B cell (primary cell): ENCODE measurements around the gene TRIP13. TPM values are rescaled to one million over a fixed set of nuclear protein-coding genes. Genes with fewer than 3 reads are reported as not detected.

Experiments
- ATAC-seq: fragments of 200-7000 bp; cut with Tn5 transposase; one replicate; pipeline ENCODE4 v1.10.0; 2021; ENCODE audit warnings: low read depth, mild to moderate bottlenecking, moderate number of reproducible peaks, moderate library complexity
- CTCF ChIA-PET: fragments of 350-600 bp; sonication (Branson Sonifier 250); formaldehyde crosslinking; loops from one replicate; lab custom pipeline; 2021; ENCODE audit warnings: antibody characterized with exemption, inconsistent platforms; lab: Charles Lee
- POLR2A ChIA-PET: fragments of 350-600 bp; sonication (Branson Sonifier 250); formaldehyde crosslinking; loops from one replicate; lab custom pipeline; 2021; ENCODE audit warnings: antibody characterized with exemption; lab: Charles Lee
- DNase-seq: peaks from one replicate; pipeline ENCODE4 v3.0.0; 2013
- H2AFZ ChIP-seq: 2 replicates; pipeline ENCODE4 v1.6.1; 2012; ENCODE audit warnings: mild to moderate bottlenecking, low read depth, low read length; ENCODE audit not compliant: insufficient read depth, poor library complexity, severe bottlenecking
- H3K27ac ChIP-seq, 2 donors: 1 replicate in 1 of 2; 2 replicates in 1 of 2; pipeline ENCODE4 v1.5.1; 2012 to 2013; ENCODE audit warnings: low read length in 2 of 2, mild to moderate bottlenecking in 2 of 2, moderate library complexity in 1 of 2
- H3K27me3 ChIP-seq, 4 experiments: fragments of 200-600 bp in 1 of 4; sonication (generic) in 1 of 4; replicated peaks in 1 of 4; 1 replicate in 2 of 4; 2 replicates in 2 of 4; pipeline versions ENCODE4 v1.6.1 to v1.7.0; 2013 to 2016; ENCODE audit warnings: low read length in 3 of 4, mild to moderate bottlenecking in 2 of 4, mixed read lengths in 1 of 4, moderate library complexity in 1 of 4; ENCODE audit not compliant: insufficient read depth in 4 of 4, control insufficient read depth in 3 of 4; ENCODE audit errors: control extremely low read depth in 1 of 4
- H3K36me3 ChIP-seq, 2 experiments: replicated peaks in 1 of 2; 1 replicate in 1 of 2; 2 replicates in 1 of 2; pipeline versions ENCODE4 v1.6.1 to v1.7.1; 2013; ENCODE audit warnings: low read length in 1 of 2; ENCODE audit not compliant: insufficient read depth in 2 of 2, control insufficient read depth in 1 of 2; ENCODE audit errors: control extremely low read depth in 1 of 2, extremely low read depth in 1 of 2
- H3K4me1 ChIP-seq, 2 donors: fragments of 200-600 bp in 1 of 2; sonication (generic) in 1 of 2; 1 replicate in 1 of 2; 2 replicates in 1 of 2; pipeline versions ENCODE4 v1.5.1 to v1.6.1; 2013 to 2017; ENCODE audit warnings: low read length in 2 of 2; ENCODE audit not compliant: control insufficient read depth in 2 of 2, insufficient read depth in 2 of 2
- H3K4me2 ChIP-seq: replicated peaks from 2 replicates; pipeline ENCODE3; 2012; ENCODE audit warnings: mild to moderate bottlenecking, low read depth, low read length; ENCODE audit not compliant: poor library complexity, severe bottlenecking
- H3K4me3 ChIP-seq, 5 experiments: fragments of 200-600 bp in 1 of 5; sonication (generic) in 1 of 5; 1 replicate in 3 of 5; 2 replicates in 2 of 5; pipeline versions ENCODE4 v1.5.1 to v1.7.0; 2011 to 2016; ENCODE audit warnings: low read length in 4 of 5, mild to moderate bottlenecking in 4 of 5, low read depth in 2 of 5, control low read depth in 1 of 5, moderate library complexity in 1 of 5; ENCODE audit not compliant: insufficient read depth in 1 of 5; ENCODE audit errors: control extremely low read depth in 1 of 5, extremely low read depth in 1 of 5
- H3K79me2 ChIP-seq: fragments of 200-600 bp; sonication (generic); one replicate; pipeline ENCODE4 v1.6.0; 2016; ENCODE audit warnings: low read length; ENCODE audit not compliant: control insufficient read depth, insufficient read depth
- H3K9ac ChIP-seq: fragments of 200-600 bp; sonication (generic); 2 replicates; pipeline ENCODE4 v1.6.1; 2017; ENCODE audit warnings: mild to moderate bottlenecking, low read length, moderate library complexity
- H3K9me3 ChIP-seq, 3 donors: one replicate each; pipeline versions ENCODE4 v1.6.1 to v1.7.1; 2013; ENCODE audit warnings: low read length in 2 of 3; ENCODE audit not compliant: control insufficient read depth in 2 of 3, insufficient read depth in 1 of 3; ENCODE audit errors: control extremely low read depth in 1 of 3
- H4K20me1 ChIP-seq: 2 replicates; pipeline ENCODE4 v1.6.0; 2012; ENCODE audit warnings: mild to moderate bottlenecking, low read length; ENCODE audit not compliant: insufficient read depth, control insufficient read depth, poor library complexity, severe bottlenecking
- H3K27ac Mint-ChIP-seq: one replicate; pipeline ENCODE4 v1.8.0; 2021; ENCODE audit warnings: mixed read lengths
- H3K27me3 Mint-ChIP-seq: one replicate; pipeline ENCODE4 v1.8.0; 2021; ENCODE audit warnings: mixed read lengths
- H3K4me1 Mint-ChIP-seq: one replicate; pipeline ENCODE4 v1.8.0; 2021; ENCODE audit warnings: mixed read lengths
- H3K4me3 Mint-ChIP-seq: one replicate; pipeline ENCODE4 v1.8.0; 2021; ENCODE audit warnings: mixed read lengths
- H3K9me3 Mint-ChIP-seq: one replicate; pipeline ENCODE4 v1.8.0; 2022; ENCODE audit warnings: mixed read lengths; ENCODE audit not compliant: insufficient read depth
- EZH2 ChIP-seq: IDR thresholded peaks from 2 replicates; pipeline ENCODE4 v1.6.1; 2012; ENCODE audit warnings: borderline replicate concordance, low read depth, mild to moderate bottlenecking, moderate library complexity, low read length; ENCODE audit not compliant: insufficient read depth, poor library complexity, severe bottlenecking
- WGBS: methylation state at CpG from one replicate; pipeline ENCODE4 v1.1.5; 2013; ENCODE audit warnings: missing lambda C conversion rate; ENCODE audit not compliant: insufficient coverage; 5-methylcytosine and 5-hydroxymethylcytosine counted together
- intact Hi-C: fragments of 100-400 bp; cut with micrococcal nuclease; formaldehyde crosslinking; loops from one replicate; pipeline ENCODE4 v1.10.0; 2022
- polyA plus RNA-seq: library from polyadenylated mRNA; depleted of rRNA; stranded (reverse); fragments of >200 nt; gene quantifications from 2 replicates; pipeline ENCODE4 v1.2.3, GENCODE V29; 2012
- total RNA-seq, 2 donors: library from RNA; stranded (reverse); fragments of 120-200 nt in 1 of 2; gene quantifications; 1 replicate in 1 of 2; 2 replicates in 1 of 2; pipeline versions ENCODE4 v1.2.3 to v1.2.4, GENCODE V29; 2013 to 2022
- TF ChIP-seq, protein P1 (sequence below): fragments of 200-600 bp; IDR thresholded peaks from one replicate; pipeline ENCODE4 v1.8.0; 2022; ENCODE audit warnings: antibody characterized with exemption, mild to moderate bottlenecking

Gene TRIP13
- total and polyA plus RNA-seq, 2 donors (not counting 1 experiment from before 2014, with no cell fraction given) = 0.63 to 1.1 TPM

DNA sequence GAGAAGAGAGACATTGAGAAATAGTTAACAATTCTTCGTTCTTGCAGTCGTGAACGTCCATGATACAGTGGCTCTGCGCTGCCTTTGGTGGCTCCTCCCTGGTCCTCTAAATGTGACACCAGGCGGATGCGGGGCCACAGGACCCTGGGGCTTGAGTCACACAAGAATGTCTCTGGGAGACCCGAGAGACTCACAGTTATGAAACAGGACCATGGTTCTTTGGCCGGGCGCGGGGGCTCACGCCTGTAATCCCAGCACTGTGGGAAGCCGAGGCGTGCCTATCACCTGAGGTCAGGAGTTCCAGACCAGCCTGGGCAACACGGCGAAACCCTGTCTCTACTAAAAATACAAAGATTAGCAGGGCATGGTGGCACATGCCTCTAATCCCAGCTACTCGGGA is 41.1 kb upstream of the TRIP13 start:
- ATAC-seq = no peak
- H3K4me2 ChIP-seq = no peak overlapping the region
- no peak overlapping the region for H3K27ac ChIP-seq
- H3K4me1 ChIP-seq = no peaks in the 10 kb centered on the region
- no peak overlapping the region for H3K27ac Mint-ChIP-seq
- POLR2A ChIA-PET = no interaction called here
- CTCF ChIA-PET = no interaction called here
- TF ChIP-seq EZH2 = no peak
- TF ChIP-seq, protein P1, sequence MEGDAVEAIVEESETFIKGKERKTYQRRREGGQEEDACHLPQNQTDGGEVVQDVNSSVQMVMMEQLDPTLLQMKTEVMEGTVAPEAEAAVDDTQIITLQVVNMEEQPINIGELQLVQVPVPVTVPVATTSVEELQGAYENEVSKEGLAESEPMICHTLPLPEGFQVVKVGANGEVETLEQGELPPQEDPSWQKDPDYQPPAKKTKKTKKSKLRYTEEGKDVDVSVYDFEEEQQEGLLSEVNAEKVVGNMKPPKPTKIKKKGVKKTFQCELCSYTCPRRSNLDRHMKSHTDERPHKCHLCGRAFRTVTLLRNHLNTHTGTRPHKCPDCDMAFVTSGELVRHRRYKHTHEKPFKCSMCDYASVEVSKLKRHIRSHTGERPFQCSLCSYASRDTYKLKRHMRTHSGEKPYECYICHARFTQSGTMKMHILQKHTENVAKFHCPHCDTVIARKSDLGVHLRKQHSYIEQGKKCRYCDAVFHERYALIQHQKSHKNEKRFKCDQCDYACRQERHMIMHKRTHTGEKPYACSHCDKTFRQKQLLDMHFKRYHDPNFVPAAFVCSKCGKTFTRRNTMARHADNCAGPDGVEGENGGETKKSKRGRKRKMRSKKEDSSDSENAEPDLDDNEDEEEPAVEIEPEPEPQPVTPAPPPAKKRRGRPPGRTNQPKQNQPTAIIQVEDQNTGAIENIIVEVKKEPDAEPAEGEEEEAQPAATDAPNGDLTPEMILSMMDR = no peak
- H2AFZ ChIP-seq = no peak overlapping the region
- peaks cover 6% of the 10 kb centered on the region for H3K27me3 Mint-ChIP-seq
- H3K4me1 Mint-ChIP-seq = peaks cover 4% of the 10 kb centered on the region
- H3K4me3 Mint-ChIP-seq = no peak overlapping the region
- H3K9me3 ChIP-seq = no peaks in the 10 kb centered on the region
- no peaks in the 10 kb centered on the region for H3K79me2 ChIP-seq
- H3K4me3 ChIP-seq = no peak overlapping the region
- no peaks in the 10 kb centered on the region for H3K36me3 ChIP-seq
- no peak for DNase-seq
- H3K9me3 Mint-ChIP-seq = no peaks in the 10 kb centered on the region
- peaks cover 0 to 3% (median 0%) of the 10 kb centered on the region in 4 experiments for H3K27me3 ChIP-seq
- no peak overlapping the region for H3K9ac ChIP-seq
- no peaks in the 10 kb centered on the region for H4K20me1 ChIP-seq
- WGBS = 91% methylated on average over 16 of the region's 16 CpGs
- intact Hi-C loops = no loop called here

DNA sequence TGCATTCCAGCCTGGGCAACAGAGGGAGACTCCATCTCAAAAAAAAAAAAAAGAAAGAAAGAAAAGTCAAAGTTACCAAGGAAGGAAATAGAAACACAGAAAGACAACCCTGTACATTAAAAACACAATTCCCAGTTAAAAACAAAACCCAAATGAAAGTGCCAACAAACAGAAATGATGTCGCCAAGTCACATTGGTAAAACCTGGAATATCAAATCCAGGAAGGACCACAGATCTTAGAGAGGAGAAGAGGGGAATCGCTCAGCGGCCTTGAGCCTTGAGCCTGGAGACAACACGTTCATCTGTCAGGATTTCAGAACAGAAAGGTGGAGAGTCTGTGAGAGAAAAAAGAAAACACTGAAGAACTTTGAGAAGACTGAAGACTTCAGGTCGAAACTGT is 40.7 kb upstream of the TRIP13 start:
- H3K4me1 Mint-ChIP-seq = no peaks in the 10 kb centered on the region
- Histone ChIP-seq H2AFZ (no peak overlapping the region), H3K27ac (no peak overlapping the region), H3K27me3 (peaks cover 0 to 3% (median 0%) of the 10 kb centered on the region in 4 experiments), H4K20me1 (no peaks in the 10 kb centered on the region), H3K79me2 (no peaks in the 10 kb centered on the region), H3K36me3 (no peaks in the 10 kb centered on the region), H3K4me3 (no peak overlapping the region), H3K4me1 (no peaks in the 10 kb centered on the region), H3K4me2 (no peak overlapping the region), H3K9ac (no peak overlapping the region), H3K9me3 (no peaks in the 10 kb centered on the region)
- CTCF ChIA-PET = no interaction called here
- no peak for ATAC-seq
- no peaks in the 10 kb centered on the region for H3K9me3 Mint-ChIP-seq
- H3K27me3 Mint-ChIP-seq = peaks cover 6% of the 10 kb centered on the region
- no peak overlapping the region for H3K27ac Mint-ChIP-seq
- no peak for DNase-seq
- TF ChIP-seq, protein P1 = no peak
- no peak for TF ChIP-seq EZH2
- intact Hi-C loops = no loop called here
- 78% methylated on average over 5 of the region's 5 CpGs for WGBS
- no peak overlapping the region for H3K4me3 Mint-ChIP-seq
- POLR2A ChIA-PET = interaction anchor here (0.5 kb wide), 1 partner anchor 486 kb away, joined by 7 read pairs; no protein-coding TSS in a partner anchor
